ENCODE measurements around the gene PTPRCAP.

- TF ChIP-seq CTCF (IDR thresholded peaks at IDR 0.05) (no peak), POLR2A (IDR thresholded peaks at IDR 0.05) (no peak)
Measured at GRCh38 chr11:67466367-67466766, 28.9 kb upstream of the PTPRCAP start.
